ENCODE measurements around the gene ZNF354C. TPM values are rescaled to one million over a fixed set of nuclear protein-coding genes. Genes with fewer than 3 reads are reported as not detected.

The ZNF354C gene
- total and polyA plus RNA-seq, 2 of the 4 experiments (the other 2 are of a cell fraction) = 1.9 to 5.6 TPM

GRCh38 chr5:179118338-179118737 lies 58.2 kb downstream of the ZNF354C start:
- Histone ChIP-seq H2BK15ac (ENCODE audit: low read depth, low read length) (no peak overlapping the region), H4K8ac (ENCODE audit: low read depth in 2 of 2, low read length in 2 of 2) (no peak overlapping the region), H2BK120ac (ENCODE audit: low read depth, low read length) (no peak overlapping the region), H3K36me3 (ENCODE audit: control insufficient read depth, insufficient read depth, low read length) (peaks cover 23% of the 10 kb centered on the region), H2AFZ (replicated peaks; ENCODE audit: low read length, poor library complexity) (no peak overlapping the region), H3K56ac (ENCODE audit: extremely low read depth, insufficient read depth, low read length) (no peak overlapping the region), H3K4me1 (ENCODE audit: control insufficient read depth, insufficient read depth, low read length) (no peaks in the 10 kb centered on the region), H3K9me1 (ENCODE audit: insufficient read depth, low read length) (no peaks in the 10 kb centered on the region), H4K20me1 (ENCODE audit: insufficient read depth, low read length) (no peaks in the 10 kb centered on the region), H3K9me3 (ENCODE audit: control insufficient read depth, insufficient read depth, low read length) (peaks cover 22% of the 10 kb centered on the region), H2BK5ac (ENCODE audit: low read depth, low read length, poor library complexity, severe bottlenecking) (no peak overlapping the region), H3K4ac (ENCODE audit: low read depth, low read length) (no peak overlapping the region), H3K27ac (ENCODE audit: insufficient read depth, low read length) (no peak overlapping the region), H4K91ac (ENCODE audit: insufficient read depth, low read depth, low read length) (no peak overlapping the region), H3K18ac (ENCODE audit: low read depth, low read length) (no peak overlapping the region), H3K23ac (ENCODE audit: low read depth, low read length) (no peak overlapping the region), H2BK20ac (ENCODE audit: low read depth, low read length) (no peak overlapping the region), H3K9ac (ENCODE audit: low read depth, low read length) (no peak overlapping the region), H3K4me2 (ENCODE audit: low read depth, low read length) (no peak overlapping the region), H4K5ac (ENCODE audit: low read depth, low read length) (no peak overlapping the region), H3K4me3 (ENCODE audit: insufficient read depth, low read depth, low read length) (no peak overlapping the region), H3K79me1 (ENCODE audit: low read depth in 1 of 2, low read length in 2 of 2) (no peaks in the 10 kb centered on the region), H2AK5ac (ENCODE audit: low read depth, low read length) (no peak overlapping the region), H3K27me3 (ENCODE audit: control insufficient read depth, insufficient read depth, low read length) (no peaks in the 10 kb centered on the region), H2AK9ac (replicated peaks; ENCODE audit: low read depth, low read length, poor library complexity) (no peak overlapping the region), H3K14ac (replicated peaks; ENCODE audit: low read depth, low read length) (no peak overlapping the region)
- intact Hi-C loops (cut with micrococcal nuclease) = no loop called here
- 86% methylated on average over 1 of the region's 4 CpGs; no CpG with 5 or more reads in 1 of the 2 experiments for WGBS, 2 experiments (ENCODE audit: extremely low coverage in 2 of 2, insufficient read length in 1 of 2)
- POLR2A ChIA-PET (ENCODE audit: unreplicated experiment) = no interaction called here
- ATAC-seq (ENCODE audit: low read depth) = no peak
- dilution Hi-C loops (cut with HindIII; ENCODE audit: low sequenced_read_pairs, unreplicated experiment) = no loop called here
- CTCF ChIA-PET = no interaction called here
- in situ Hi-C loops (cut with MboI; ENCODE audit: low sequenced_read_pairs) = no loop called here
- no peak for DNase-seq
- no TSS peak for BruUV-seq (replicated peaks)
- TF ChIP-seq CTCF (conservative IDR thresholded peaks at IDR 0.05; ENCODE audit: low read depth, low read length) (no peak), FOS (IDR thresholded peaks at IDR 0.05; ENCODE audit: low read depth, low read length) (no peak), NFE2L2 (IDR thresholded peaks at IDR 0.05; ENCODE audit: low read depth, low read length) (no peak), ELK1 (IDR thresholded peaks at IDR 0.05; ENCODE audit: borderline replicate concordance, low read depth, low read length) (no peak), MAZ (IDR thresholded peaks at IDR 0.05; ENCODE audit: borderline replicate concordance, low read depth, low read length) (no peak), RCOR1 (IDR thresholded peaks at IDR 0.05; ENCODE audit: insufficient replicate concordance, low read length) (no peak), CEBPB (IDR thresholded peaks at IDR 0.05; ENCODE audit: low read depth, low read length) (no peak), RAD21 (IDR thresholded peaks at IDR 0.05; ENCODE audit: low read length) (no peak), SMC3 (IDR thresholded peaks at IDR 0.05; ENCODE audit: low read depth, low read length) (no peak), POLR2A (IDR thresholded peaks at IDR 0.05; ENCODE audit: low read depth, low read length) (no peak), MXI1 (IDR thresholded peaks at IDR 0.05; ENCODE audit: borderline replicate concordance, low read depth, low read length) (no peak), MAFK (IDR thresholded peaks at IDR 0.05; ENCODE audit: low read depth, low read length) (no peak), RFX5 (IDR thresholded peaks at IDR 0.05; ENCODE audit: low read depth, low read length) (no peak), CHD1 (IDR thresholded peaks at IDR 0.05; ENCODE audit: low read depth, low read length) (no peak), USF2 (IDR thresholded peaks at IDR 0.05; ENCODE audit: low read depth, low read length) (no peak)
